Measurements from ENCODE around the gene FGR.

FGR gene

DNA sequence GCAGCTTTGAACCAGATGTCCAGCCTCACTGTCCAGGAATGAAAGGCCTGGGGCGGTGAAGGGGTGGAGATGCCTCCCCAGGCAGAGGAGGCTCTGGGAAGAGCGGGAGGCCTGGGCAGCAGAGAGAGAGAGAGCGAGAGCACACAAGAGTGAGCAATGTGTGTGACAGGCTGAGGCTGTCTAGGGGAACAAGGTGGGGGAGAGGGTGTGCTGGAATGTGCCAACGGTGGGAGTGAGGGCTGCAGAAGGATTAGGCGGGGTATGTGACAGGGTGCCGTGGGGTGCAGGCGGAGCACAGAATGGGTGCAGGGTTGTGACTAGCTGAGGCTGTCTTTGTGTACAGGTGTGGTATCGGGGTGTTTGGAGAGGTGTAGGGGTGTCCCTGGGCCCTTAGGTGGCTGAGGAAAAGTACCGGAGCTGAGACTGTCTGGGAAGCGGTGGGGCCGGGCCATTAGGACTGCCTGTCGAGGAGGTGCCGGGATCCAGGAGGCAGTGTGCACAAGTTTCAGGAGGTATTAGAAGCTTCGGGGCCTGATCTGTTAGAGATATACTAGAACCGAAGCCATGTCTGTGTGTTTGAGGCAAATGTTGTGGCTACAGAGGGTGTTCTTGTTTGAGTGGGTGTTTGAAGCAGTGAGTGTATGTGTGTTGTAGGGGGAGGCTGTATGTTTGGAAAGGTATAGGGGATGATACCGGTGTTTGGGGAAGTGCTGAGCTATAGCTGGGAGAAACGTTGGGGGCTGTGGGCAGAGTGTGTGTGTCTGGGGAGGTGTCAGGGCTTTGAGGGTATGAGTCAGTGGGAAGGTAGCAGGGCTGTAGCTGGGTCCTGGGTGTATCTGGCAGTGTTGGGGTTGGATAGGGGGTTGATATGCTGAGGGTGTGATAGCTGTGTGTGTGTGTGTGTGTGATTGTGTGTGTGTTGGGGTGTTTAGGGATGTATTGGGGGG lies 40.1 kb downstream of the FGR start:
- DNase-seq (ENCODE audit: low read depth), result peak; percentile 51
- no peak overlapping the region for H3K4me3 ChIP-seq (ENCODE audit: low read length)
- TF ChIP-seq, protein P1, sequence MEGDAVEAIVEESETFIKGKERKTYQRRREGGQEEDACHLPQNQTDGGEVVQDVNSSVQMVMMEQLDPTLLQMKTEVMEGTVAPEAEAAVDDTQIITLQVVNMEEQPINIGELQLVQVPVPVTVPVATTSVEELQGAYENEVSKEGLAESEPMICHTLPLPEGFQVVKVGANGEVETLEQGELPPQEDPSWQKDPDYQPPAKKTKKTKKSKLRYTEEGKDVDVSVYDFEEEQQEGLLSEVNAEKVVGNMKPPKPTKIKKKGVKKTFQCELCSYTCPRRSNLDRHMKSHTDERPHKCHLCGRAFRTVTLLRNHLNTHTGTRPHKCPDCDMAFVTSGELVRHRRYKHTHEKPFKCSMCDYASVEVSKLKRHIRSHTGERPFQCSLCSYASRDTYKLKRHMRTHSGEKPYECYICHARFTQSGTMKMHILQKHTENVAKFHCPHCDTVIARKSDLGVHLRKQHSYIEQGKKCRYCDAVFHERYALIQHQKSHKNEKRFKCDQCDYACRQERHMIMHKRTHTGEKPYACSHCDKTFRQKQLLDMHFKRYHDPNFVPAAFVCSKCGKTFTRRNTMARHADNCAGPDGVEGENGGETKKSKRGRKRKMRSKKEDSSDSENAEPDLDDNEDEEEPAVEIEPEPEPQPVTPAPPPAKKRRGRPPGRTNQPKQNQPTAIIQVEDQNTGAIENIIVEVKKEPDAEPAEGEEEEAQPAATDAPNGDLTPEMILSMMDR (IDR thresholded peaks at IDR 0.05; ENCODE audit: insufficient read depth, low read depth, low read length, missing control alignments), result no peak

DNA sequence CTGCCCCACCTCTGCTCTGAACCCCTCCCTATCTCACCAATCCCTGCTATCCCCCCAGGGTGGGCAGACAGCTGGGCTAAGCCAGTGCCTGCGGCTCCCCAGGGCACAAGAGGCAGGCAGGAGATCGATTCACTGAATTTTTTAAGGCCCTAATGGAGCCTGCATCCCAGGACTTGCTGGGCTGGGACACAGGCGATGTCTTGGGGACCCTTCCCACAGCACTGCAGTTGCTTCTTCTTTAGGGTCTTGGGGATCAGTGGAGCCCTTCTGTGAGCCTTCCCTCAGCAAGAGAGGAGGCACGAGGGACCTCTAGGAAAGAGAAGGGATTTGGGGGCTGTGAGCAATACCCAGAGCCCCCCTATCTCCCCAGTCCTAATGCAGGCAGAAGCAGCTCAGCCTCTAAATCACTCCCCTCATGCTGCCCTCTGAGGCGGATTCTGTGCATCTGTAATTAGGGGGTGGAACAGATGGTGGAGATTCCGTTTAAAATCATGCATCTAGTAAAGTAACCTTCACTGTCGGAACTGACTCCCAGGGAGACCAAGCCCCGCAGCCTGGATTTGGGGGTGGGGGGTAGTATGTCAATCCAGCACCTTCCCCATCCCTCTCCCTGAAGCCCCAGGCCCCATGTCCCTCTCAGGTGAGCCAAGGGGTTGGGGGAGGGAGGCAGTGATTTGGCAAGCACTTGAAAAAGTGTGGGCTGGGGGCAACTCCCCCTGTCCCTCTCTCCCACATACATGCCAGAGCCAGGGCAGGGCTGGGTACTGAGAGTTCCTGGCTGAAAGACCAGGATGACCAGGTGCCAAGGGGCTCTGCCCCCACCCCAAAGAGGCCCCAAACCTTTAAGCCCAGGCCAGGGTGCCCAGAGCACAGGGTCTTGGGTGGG lies 41.1 kb downstream of the FGR start:
- no peak overlapping the region for H3K4me3 ChIP-seq (ENCODE audit: low read length)
- TF ChIP-seq, protein P1 (IDR thresholded peaks at IDR 0.05; ENCODE audit: insufficient read depth, low read depth, low read length, missing control alignments), result no peak

DNA sequence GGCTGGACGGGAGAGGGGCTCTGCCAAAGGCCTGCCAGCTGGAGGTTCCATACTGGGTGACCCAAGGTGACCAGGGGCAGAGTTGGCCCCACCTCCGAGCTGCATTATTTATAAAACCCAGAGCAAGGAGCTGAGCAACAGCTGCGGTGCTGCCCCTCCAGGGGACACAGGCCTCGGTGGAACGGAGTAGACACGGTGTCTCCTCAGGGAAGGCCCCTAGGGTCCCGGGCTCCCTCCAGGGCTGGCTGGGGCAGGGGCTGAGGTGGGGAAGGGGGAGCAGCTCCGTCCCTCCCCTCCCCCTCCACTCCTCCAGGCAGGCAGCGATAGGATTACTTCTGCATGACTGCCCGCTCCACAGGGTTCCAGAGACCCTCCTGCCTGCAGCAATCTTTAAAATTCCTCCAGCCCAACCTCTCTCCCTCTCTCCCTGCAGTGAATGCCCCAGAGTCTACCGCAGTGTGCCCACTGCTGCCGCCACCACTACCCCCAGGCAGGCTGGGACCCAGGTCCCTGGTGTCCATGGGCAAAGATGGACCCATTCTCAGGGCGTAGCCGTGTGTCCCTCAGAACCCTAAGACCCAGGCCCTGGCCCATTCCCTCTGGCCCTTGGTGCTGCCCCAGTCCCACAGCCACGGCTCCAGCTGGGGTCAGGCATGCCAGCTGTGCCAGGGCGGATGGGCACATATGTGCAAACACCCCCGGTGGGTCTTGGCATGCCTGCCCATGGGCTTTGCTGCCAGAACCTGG lies 41.9 kb downstream of the FGR start:
- DNase-seq (ENCODE audit: low read depth), result no peak
- TF ChIP-seq, protein P1 (IDR thresholded peaks at IDR 0.05; ENCODE audit: insufficient read depth, low read depth, low read length, missing control alignments), result no peak
- no peak overlapping the region for H3K4me3 ChIP-seq (ENCODE audit: low read length)

More for the DNA sequence above, 41.1 kb downstream of the FGR start:
- no peak for DNase-seq (ENCODE audit: low read depth)

DNA sequence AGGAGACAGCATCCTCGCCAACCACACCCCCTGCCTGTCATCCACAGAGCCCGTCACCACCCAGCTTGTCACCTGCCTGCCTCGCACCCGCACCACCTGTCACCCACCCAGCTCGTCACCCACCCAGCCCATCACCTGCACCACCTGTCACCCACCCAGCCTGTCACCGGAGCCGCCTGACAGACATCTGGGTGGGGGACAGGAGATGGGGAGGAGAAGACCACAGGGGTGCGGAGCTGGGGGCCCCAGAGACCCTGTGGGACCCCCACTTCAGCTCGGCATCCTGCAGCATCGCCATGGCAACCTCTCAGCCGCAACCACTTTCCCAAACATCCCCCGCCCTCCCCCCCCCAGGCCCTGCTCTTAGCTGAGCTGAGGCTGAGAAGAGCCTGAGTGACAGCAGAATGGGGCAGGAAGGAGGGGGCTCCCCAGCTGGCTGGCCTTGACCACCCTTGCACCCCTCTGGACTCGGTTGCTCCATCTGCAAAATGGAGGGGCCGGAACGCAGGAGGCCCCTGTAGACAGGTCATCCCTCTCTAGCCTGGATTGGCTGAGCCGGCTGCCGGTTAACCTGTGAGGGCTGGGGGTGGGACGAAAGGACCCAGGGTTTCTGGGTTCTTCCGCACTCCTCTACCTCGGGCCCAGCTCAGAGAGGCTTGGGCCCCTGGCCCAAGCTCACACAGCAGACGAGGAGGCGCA lies 42.6 kb downstream of the FGR start:
- no peak for DNase-seq (ENCODE audit: low read depth)
- H3K4me3 ChIP-seq (ENCODE audit: low read length), result no peak overlapping the region
- TF ChIP-seq, protein P1 (IDR thresholded peaks at IDR 0.05; ENCODE audit: insufficient read depth, low read depth, low read length, missing control alignments), result no peak

GRCh38 chr1:27591622-27592021 lies 43.4 kb downstream of the FGR start:
- no peak overlapping the region for H3K4me3 ChIP-seq (ENCODE audit: low read length)
- TF ChIP-seq, protein P1 (IDR thresholded peaks at IDR 0.05; ENCODE audit: insufficient read depth, low read depth, low read length, missing control alignments), result no peak
- DNase-seq (ENCODE audit: low read depth), result no peak

Data from epithelial cell of esophagus (primary cell).